ENCODE measurements around the gene CLK3.
"Not testable (repeated sequence)": the region's sequence is repeated elsewhere in the genome, so short reads cannot be mapped to it uniquely, and the experiment has no call there.

CLK3 gene

GRCh38 chr15:74595271-74595670, 20.4 kb upstream of the CLK3 start:
- WGBS = 97% methylated on average over 5 of the region's 5 CpGs
- Histone ChIP-seq H3K4me3 (ENCODE audit: insufficient read depth in 1 of 2, low read depth in 1 of 2, low read length in 2 of 2) (no peak overlapping the region), H3K14ac (ENCODE audit: low read length in 2 of 2) (no peak overlapping the region), H3K27ac (ENCODE audit: low read length, poor library complexity, severe bottlenecking) (no peak overlapping the region), H2AFZ (ENCODE audit: low read depth, low read length) (no peak overlapping the region), H2AK5ac (ENCODE audit: low read length, severe bottlenecking) (no peak overlapping the region), H4K8ac (ENCODE audit: low read length) (no peak overlapping the region), H3K9ac (ENCODE audit: low read length) (no peak overlapping the region), H3K23ac (ENCODE audit: low read length in 2 of 2) (no peak overlapping the region), H2BK15ac (ENCODE audit: low read depth, poor library complexity, severe bottlenecking) (no peak overlapping the region), H3K36me3 (ENCODE audit: control insufficient read depth in 1 of 2, insufficient read depth in 2 of 2, low read depth in 1 of 2, low read length in 2 of 2) (peaks cover 36 to 42% of the 10 kb centered on the region in 2 experiments), H3K9me3 (ENCODE audit: control insufficient read depth, low read length) (no peaks in the 10 kb centered on the region), H3K4ac (ENCODE audit: low read depth in 1 of 2, low read length in 2 of 2) (no peak overlapping the region), H3K27me3 (ENCODE audit: control insufficient read depth in 1 of 2, insufficient read depth in 1 of 2, low read length in 2 of 2) (no peaks in the 10 kb centered on the region), H3K79me1 (replicated peaks; ENCODE audit: low read length, poor library complexity, severe bottlenecking) (no peaks in the 10 kb centered on the region), H2BK12ac (ENCODE audit: low read length in 2 of 2) (no peak overlapping the region), H3K4me1 (ENCODE audit: control insufficient read depth, insufficient read depth, low read depth, low read length) (peaks cover 4% of the 10 kb centered on the region), H4K91ac (ENCODE audit: low read length) (no peak overlapping the region), H2BK120ac (ENCODE audit: low read depth, low read length) (no peak overlapping the region), H2BK5ac (ENCODE audit: low read depth, low read length, poor library complexity, severe bottlenecking) (no peak overlapping the region), H3K18ac (ENCODE audit: low read depth in 1 of 2, low read length in 2 of 2) (no peak overlapping the region), H3K4me2 (ENCODE audit: low read length, poor library complexity, severe bottlenecking) (no peak overlapping the region)
- DNase-seq = no peak

- not testable (repeated sequence) for H4K91ac ChIP-seq (ENCODE audit: low read length); H3K4me1 ChIP-seq (ENCODE audit: control insufficient read depth, insufficient read depth, low read depth, low read length); H3K23ac ChIP-seq (ENCODE audit: low read length in 2 of 2); H2BK5ac ChIP-seq (ENCODE audit: low read depth, low read length, poor library complexity, severe bottlenecking); H3K14ac ChIP-seq (ENCODE audit: low read length in 2 of 2); H3K79me1 ChIP-seq (replicated peaks; ENCODE audit: low read length, poor library complexity, severe bottlenecking); H4K8ac ChIP-seq (ENCODE audit: low read length); H3K9ac ChIP-seq (ENCODE audit: low read length); H3K9me3 ChIP-seq (ENCODE audit: control insufficient read depth, low read length); H2BK12ac ChIP-seq (ENCODE audit: low read length in 2 of 2); H2BK120ac ChIP-seq (ENCODE audit: low read depth, low read length); H3K27ac ChIP-seq (ENCODE audit: low read length, poor library complexity, severe bottlenecking); H3K18ac ChIP-seq (ENCODE audit: low read depth in 1 of 2, low read length in 2 of 2); H2BK15ac ChIP-seq (ENCODE audit: low read depth, poor library complexity, severe bottlenecking); H2AK5ac ChIP-seq (ENCODE audit: low read length, severe bottlenecking); H3K4me2 ChIP-seq (ENCODE audit: low read length, poor library complexity, severe bottlenecking); H2AFZ ChIP-seq (ENCODE audit: low read depth, low read length); H3K4ac ChIP-seq (ENCODE audit: low read depth in 1 of 2, low read length in 2 of 2); DNase-seq; H3K27me3 ChIP-seq (ENCODE audit: control insufficient read depth in 1 of 2, insufficient read depth in 1 of 2, low read length in 2 of 2); H3K4me3 ChIP-seq (ENCODE audit: insufficient read depth in 1 of 2, low read depth in 1 of 2, low read length in 2 of 2)
- H3K36me3 ChIP-seq (ENCODE audit: control insufficient read depth in 1 of 2, insufficient read depth in 2 of 2, low read depth in 1 of 2, low read length in 2 of 2) = peaks cover 23 to 37% of the 10 kb centered on the region in 2 experiments
- WGBS = no CpG with 5 or more reads among the region's 11 CpGs
Observed at GRCh38 chr15:74596736-74597135, 18.9 kb upstream of the CLK3 start.

GRCh38 chr15:74597146-74597705, 18.4 kb upstream of the CLK3 start:
- H3K36me3 ChIP-seq (ENCODE audit: control insufficient read depth in 1 of 2, insufficient read depth in 2 of 2, low read depth in 1 of 2, low read length in 2 of 2) = peaks cover 18 to 33% of the 10 kb centered on the region in 2 experiments
- H3K9me3 ChIP-seq (ENCODE audit: control insufficient read depth, low read length); H3K4me3 ChIP-seq (ENCODE audit: insufficient read depth in 1 of 2, low read depth in 1 of 2, low read length in 2 of 2); H3K4me2 ChIP-seq (ENCODE audit: low read length, poor library complexity, severe bottlenecking); DNase-seq; H3K27me3 ChIP-seq (ENCODE audit: control insufficient read depth in 1 of 2, insufficient read depth in 1 of 2, low read length in 2 of 2); H3K23ac ChIP-seq (ENCODE audit: low read length in 2 of 2); H3K27ac ChIP-seq (ENCODE audit: low read length, poor library complexity, severe bottlenecking); H3K14ac ChIP-seq (ENCODE audit: low read length in 2 of 2); H2BK5ac ChIP-seq (ENCODE audit: low read depth, low read length, poor library complexity, severe bottlenecking); H3K79me1 ChIP-seq (replicated peaks; ENCODE audit: low read length, poor library complexity, severe bottlenecking); H2AK5ac ChIP-seq (ENCODE audit: low read length, severe bottlenecking); H3K4ac ChIP-seq (ENCODE audit: low read depth in 1 of 2, low read length in 2 of 2); H3K9ac ChIP-seq (ENCODE audit: low read length); H2BK15ac ChIP-seq (ENCODE audit: low read depth, poor library complexity, severe bottlenecking); H4K91ac ChIP-seq (ENCODE audit: low read length); H2AFZ ChIP-seq (ENCODE audit: low read depth, low read length); H4K8ac ChIP-seq (ENCODE audit: low read length); H3K4me1 ChIP-seq (ENCODE audit: control insufficient read depth, insufficient read depth, low read depth, low read length); H2BK12ac ChIP-seq (ENCODE audit: low read length in 2 of 2); H3K18ac ChIP-seq (ENCODE audit: low read depth in 1 of 2, low read length in 2 of 2); H2BK120ac ChIP-seq (ENCODE audit: low read depth, low read length): not testable (repeated sequence)
- over 99% methylated on average over 9 of the region's 16 CpGs for WGBS

GRCh38 chr15:74598126-74598842, 17.4 kb upstream of the CLK3 start:
- Histone ChIP-seq H3K36me3 (ENCODE audit: control insufficient read depth in 1 of 2, insufficient read depth in 2 of 2, low read depth in 1 of 2, low read length in 2 of 2) (peaks cover 7 to 27% of the 10 kb centered on the region in 2 experiments), H3K14ac (ENCODE audit: low read length in 2 of 2) (no peak overlapping the region), H2BK12ac (ENCODE audit: low read length in 2 of 2) (no peak overlapping the region), H3K79me1 (replicated peaks; ENCODE audit: low read length, poor library complexity, severe bottlenecking) (no peaks in the 10 kb centered on the region), H3K4me1 (ENCODE audit: control insufficient read depth, insufficient read depth, low read depth, low read length) (peaks cover 6% of the 10 kb centered on the region), H2BK15ac (ENCODE audit: low read depth, poor library complexity, severe bottlenecking) (no peak overlapping the region), H2BK120ac (ENCODE audit: low read depth, low read length) (no peak overlapping the region), H2AK5ac (ENCODE audit: low read length, severe bottlenecking) (no peak overlapping the region), H2BK5ac (ENCODE audit: low read depth, low read length, poor library complexity, severe bottlenecking) (no peak overlapping the region), H3K27ac (ENCODE audit: low read length, poor library complexity, severe bottlenecking) (no peak overlapping the region), H3K9ac (ENCODE audit: low read length) (peak overlapping the region; percentile 87), H4K91ac (ENCODE audit: low read length) (no peak overlapping the region), H3K18ac (ENCODE audit: low read depth in 1 of 2, low read length in 2 of 2) (no peak overlapping the region), H4K8ac (ENCODE audit: low read length) (no peak overlapping the region), H3K9me3 (ENCODE audit: control insufficient read depth, low read length) (no peaks in the 10 kb centered on the region), H3K23ac (ENCODE audit: low read length in 2 of 2) (no peak overlapping the region), H3K27me3 (ENCODE audit: control insufficient read depth in 1 of 2, insufficient read depth in 1 of 2, low read length in 2 of 2) (no peaks in the 10 kb centered on the region), H2AFZ (ENCODE audit: low read depth, low read length) (no peak overlapping the region), H3K4me3 (ENCODE audit: insufficient read depth in 1 of 2, low read depth in 1 of 2, low read length in 2 of 2) (peak overlapping the region in 1 of 2 experiments; percentile 86), H3K4ac (ENCODE audit: low read depth in 1 of 2, low read length in 2 of 2) (no peak overlapping the region), H3K4me2 (ENCODE audit: low read length, poor library complexity, severe bottlenecking) (no peak overlapping the region)
- no peak for DNase-seq
- 85% methylated on average over 26 of the region's 26 CpGs for WGBS
